NCI-H774 (cell line): ENCODE results near the gene TSEN2.
"Not testable (repeated sequence)": the region's sequence is repeated elsewhere in the genome, so short reads cannot be mapped to it uniquely, and the experiment has no call there.

Experiments used
- DNase-seq: peaks from one replicate; lab custom pipeline; 2025; lab: John Stamatoyannopoulos, UW

Gene TSEN2

GRCh38 chr3:12503126-12503957, 19.1 kb downstream of the TSEN2 start:
- no peak for DNase-seq

- no peak for DNase-seq
These were observed 22.0 kb downstream of the TSEN2 start for GRCh38 chr3:12506201-12506709.

- no peak for DNase-seq
These were observed 23.5 kb downstream of the TSEN2 start for GRCh38 chr3:12507591-12508281.

- no peak for DNase-seq
These were observed 24.0 kb downstream of the TSEN2 start for GRCh38 chr3:12508291-12508700.

- no peak for DNase-seq
These were observed 25.2 kb downstream of the TSEN2 start for GRCh38 chr3:12509466-12509865.

GRCh38 chr3:12512534-12513118, 28.3 kb downstream of the TSEN2 start:
- no peak for DNase-seq

- no peak for DNase-seq
These were observed 29.6 kb downstream of the TSEN2 start for GRCh38 chr3:12513694-12514446.

GRCh38 chr3:12515631-12516030, 31.4 kb downstream of the TSEN2 start:
- no peak for DNase-seq

GRCh38 chr3:12516873-12517272, 32.6 kb downstream of the TSEN2 start:
- DNase-seq = no peak

GRCh38 chr3:12518261-12519028, 34.2 kb downstream of the TSEN2 start:
- no peak for DNase-seq

GRCh38 chr3:12521010-12521409, 36.7 kb downstream of the TSEN2 start:
- DNase-seq = no peak

GRCh38 chr3:12522721-12523120, 38.4 kb downstream of the TSEN2 start:
- DNase-seq = no peak

GRCh38 chr3:12527757-12528143, 43.5 kb downstream of the TSEN2 start:
- no peak for DNase-seq

GRCh38 chr3:12532182-12532581, 47.9 kb downstream of the TSEN2 start:
- no peak for DNase-seq

GRCh38 chr3:12536423-12536822, 52.1 kb downstream of the TSEN2 start:
- DNase-seq = no peak

- DNase-seq = no peak
These were observed 57.3 kb downstream of the TSEN2 start for GRCh38 chr3:12541625-12542024.

GRCh38 chr3:12543497-12543896, 59.2 kb downstream of the TSEN2 start:
- not testable (repeated sequence) for DNase-seq

- no peak for DNase-seq
These were observed 60.6 kb downstream of the TSEN2 start for GRCh38 chr3:12544652-12545472.

GRCh38 chr3:12545473-12545791, 61.2 kb downstream of the TSEN2 start, which contains the start of gene MKRN2OS:
Gene MKRN2OS (minus strand): TSS chr3:12545499. CDS start chr3:12545464, 35 bp downstream.
- no peak for DNase-seq

GRCh38 chr3:12549971-12550760, 65.9 kb downstream of the TSEN2 start:
- DNase-seq = no peak
